Measurements from ENCODE around the gene FOXR1.

The FOXR1 gene

DNA sequence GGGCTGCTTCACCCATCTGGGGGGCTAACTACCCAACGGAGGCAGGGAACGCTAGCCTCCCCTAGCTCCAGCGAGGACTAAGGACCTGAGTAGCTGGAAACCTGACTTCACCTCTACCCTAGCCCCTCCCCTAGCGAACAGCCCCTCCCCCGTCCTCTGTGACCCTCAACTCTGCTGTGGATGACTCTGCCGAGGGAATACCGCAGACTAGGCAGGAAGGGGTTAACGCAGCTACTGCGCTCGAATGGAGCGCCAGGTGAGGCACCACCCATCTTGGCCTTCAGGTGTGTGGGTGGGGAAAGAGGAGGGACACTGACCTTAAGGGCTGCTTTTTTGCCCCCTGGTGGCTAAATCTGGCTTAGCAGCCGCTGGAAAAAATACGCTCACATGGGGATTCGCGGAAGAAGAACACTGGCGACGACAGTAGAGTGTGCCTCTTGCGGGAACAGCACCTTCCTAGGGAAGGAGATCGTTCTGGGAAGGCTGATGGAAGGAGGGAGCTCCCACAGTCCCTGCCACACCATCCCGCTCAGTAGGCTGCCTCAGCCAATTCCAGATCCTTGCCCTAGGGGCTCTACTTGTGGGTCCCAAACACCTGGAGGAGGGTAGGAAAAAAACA is 41.4 kb upstream of the FOXR1 start:
- TF ChIP-seq, protein P1, sequence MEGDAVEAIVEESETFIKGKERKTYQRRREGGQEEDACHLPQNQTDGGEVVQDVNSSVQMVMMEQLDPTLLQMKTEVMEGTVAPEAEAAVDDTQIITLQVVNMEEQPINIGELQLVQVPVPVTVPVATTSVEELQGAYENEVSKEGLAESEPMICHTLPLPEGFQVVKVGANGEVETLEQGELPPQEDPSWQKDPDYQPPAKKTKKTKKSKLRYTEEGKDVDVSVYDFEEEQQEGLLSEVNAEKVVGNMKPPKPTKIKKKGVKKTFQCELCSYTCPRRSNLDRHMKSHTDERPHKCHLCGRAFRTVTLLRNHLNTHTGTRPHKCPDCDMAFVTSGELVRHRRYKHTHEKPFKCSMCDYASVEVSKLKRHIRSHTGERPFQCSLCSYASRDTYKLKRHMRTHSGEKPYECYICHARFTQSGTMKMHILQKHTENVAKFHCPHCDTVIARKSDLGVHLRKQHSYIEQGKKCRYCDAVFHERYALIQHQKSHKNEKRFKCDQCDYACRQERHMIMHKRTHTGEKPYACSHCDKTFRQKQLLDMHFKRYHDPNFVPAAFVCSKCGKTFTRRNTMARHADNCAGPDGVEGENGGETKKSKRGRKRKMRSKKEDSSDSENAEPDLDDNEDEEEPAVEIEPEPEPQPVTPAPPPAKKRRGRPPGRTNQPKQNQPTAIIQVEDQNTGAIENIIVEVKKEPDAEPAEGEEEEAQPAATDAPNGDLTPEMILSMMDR (IDR thresholded peaks at IDR 0.05), result peak; percentile 97
- Histone ChIP-seq H3K27me3 (no peaks in the 10 kb centered on the region), H3K4me1 (ENCODE audit: control insufficient read depth in 1 of 2, insufficient read depth in 1 of 2, low read depth in 1 of 2, low read length in 1 of 2) (peaks cover 40 to 43% of the 10 kb centered on the region in 2 experiments), H3K4me3 (ENCODE audit: low read depth in 1 of 2, low read length in 1 of 2) (peak overlapping the region; percentile 67 to 84), H3K9me3 (no peaks in the 10 kb centered on the region), H3K27ac (peak overlapping the region; percentile 84), H3K36me3 (no peaks in the 10 kb centered on the region)

- peaks cover 4% of the 10 kb centered on the region for H3K27me3 ChIP-seq
- H3K27ac ChIP-seq, result no peak overlapping the region
- H3K4me1 ChIP-seq (ENCODE audit: control insufficient read depth in 1 of 2, insufficient read depth in 1 of 2, low read depth in 1 of 2, low read length in 1 of 2), result peaks cover 31 to 33% of the 10 kb centered on the region in 2 experiments
- H3K4me3 ChIP-seq (ENCODE audit: low read depth in 1 of 2, low read length in 1 of 2), result no peak overlapping the region
- H3K36me3 ChIP-seq, result no peaks in the 10 kb centered on the region
- no peaks in the 10 kb centered on the region for H3K9me3 ChIP-seq
- TF ChIP-seq, protein P1 (IDR thresholded peaks at IDR 0.05), result no peak
These were observed 40.0 kb upstream of the FOXR1 start for GRCh38 chr11:118931571-118931970.

DNA sequence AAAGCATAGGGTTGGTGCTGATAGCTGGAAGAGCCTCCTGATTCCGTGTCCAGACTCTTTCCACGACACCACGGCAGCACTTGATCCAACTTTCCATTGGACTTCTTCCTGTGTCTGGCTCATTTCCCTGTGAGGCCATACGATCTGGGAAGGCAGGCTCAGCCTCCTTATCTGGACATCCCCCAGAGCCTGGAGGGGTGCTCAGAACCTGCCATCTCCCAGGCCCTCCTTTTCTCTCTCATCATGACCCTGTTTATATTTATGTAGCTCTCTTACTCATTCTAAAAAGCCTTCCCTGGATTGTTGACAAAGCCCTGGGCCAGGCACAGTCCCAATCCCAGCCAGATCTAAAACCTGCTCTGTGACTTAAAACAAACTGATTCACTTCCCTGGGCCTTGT is 38.1 kb upstream of the FOXR1 start:
- Histone ChIP-seq H3K9me3 (no peaks in the 10 kb centered on the region), H3K4me1 (ENCODE audit: control insufficient read depth in 1 of 2, insufficient read depth in 1 of 2, low read depth in 1 of 2, low read length in 1 of 2) (peaks cover 19 to 22% of the 10 kb centered on the region in 2 experiments), H3K27ac (no peak overlapping the region), H3K4me3 (ENCODE audit: low read depth in 1 of 2, low read length in 1 of 2) (no peak overlapping the region), H3K36me3 (no peaks in the 10 kb centered on the region), H3K27me3 (peaks cover 4% of the 10 kb centered on the region)
- TF ChIP-seq, protein P1 (IDR thresholded peaks at IDR 0.05), result no peak

- Histone ChIP-seq H3K4me1 (ENCODE audit: control insufficient read depth in 1 of 2, insufficient read depth in 1 of 2, low read depth in 1 of 2, low read length in 1 of 2) (peaks cover 7 to 9% of the 10 kb centered on the region in 2 experiments), H3K27me3 (peaks cover 4% of the 10 kb centered on the region), H3K4me3 (ENCODE audit: low read depth in 1 of 2, low read length in 1 of 2) (no peak overlapping the region), H3K9me3 (no peaks in the 10 kb centered on the region), H3K36me3 (no peaks in the 10 kb centered on the region), H3K27ac (no peak overlapping the region)
- TF ChIP-seq, protein P1 (IDR thresholded peaks at IDR 0.05), result no peak
These were observed 36.2 kb upstream of the FOXR1 start for GRCh38 chr11:118935376-118935775.

GRCh38 chr11:118938491-118939403 is 32.8 kb upstream of the FOXR1 start:
- TF ChIP-seq, protein P1 (IDR thresholded peaks at IDR 0.05), result no peak
- peaks cover 9 to 10% of the 10 kb centered on the region in 2 experiments for H3K4me1 ChIP-seq (ENCODE audit: control insufficient read depth in 1 of 2, insufficient read depth in 1 of 2, low read depth in 1 of 2, low read length in 1 of 2)
- no peaks in the 10 kb centered on the region for H3K36me3 ChIP-seq
- H3K9me3 ChIP-seq, result no peaks in the 10 kb centered on the region
- H3K4me3 ChIP-seq (ENCODE audit: low read depth in 1 of 2, low read length in 1 of 2), result no peak overlapping the region
- no peak overlapping the region for H3K27ac ChIP-seq
- H3K27me3 ChIP-seq, result peaks cover 4% of the 10 kb centered on the region

All from neutrophil (primary cell).